ENCODE data around the gene PRKCB.

PRKCB gene

GRCh38 chr16:23947838-23948237 lies 112.1 kb downstream of the PRKCB start:
- Histone ChIP-seq H3K4me3 (ENCODE audit: severe bottlenecking) (no peak overlapping the region), H3K9me3 (ENCODE audit: severe bottlenecking) (no peaks in the 10 kb centered on the region), H3K27ac (ENCODE audit: poor library complexity, severe bottlenecking) (no peak overlapping the region), H3K27me3 (ENCODE audit: insufficient read depth, poor library complexity, severe bottlenecking) (no peaks in the 10 kb centered on the region), H3K4me1 (ENCODE audit: insufficient read depth, poor library complexity, severe bottlenecking) (no peaks in the 10 kb centered on the region), H3K36me3 (ENCODE audit: low read depth) (no peaks in the 10 kb centered on the region)
- no peak for TF ChIP-seq CTCF (IDR thresholded peaks at IDR 0.05; ENCODE audit: poor library complexity, severe bottlenecking)
- ATAC-seq (ENCODE audit: low read depth) (no peak), DNase-seq (ENCODE audit: low spot score) (no peak)

GRCh38 chr16:23948949-23949411 lies 113.2 kb downstream of the PRKCB start:
- no peak overlapping the region for H3K27ac ChIP-seq (ENCODE audit: poor library complexity, severe bottlenecking)
- no peaks in the 10 kb centered on the region for H3K4me1 ChIP-seq (ENCODE audit: insufficient read depth, poor library complexity, severe bottlenecking)
- H3K27me3 ChIP-seq (ENCODE audit: insufficient read depth, poor library complexity, severe bottlenecking): no peaks in the 10 kb centered on the region
- no peak overlapping the region for H3K4me3 ChIP-seq (ENCODE audit: severe bottlenecking)
- no peak for TF ChIP-seq CTCF (IDR thresholded peaks at IDR 0.05; ENCODE audit: poor library complexity, severe bottlenecking)
- DNase-seq (ENCODE audit: low spot score): no peak
- ATAC-seq (ENCODE audit: low read depth): no peak
- H3K36me3 ChIP-seq (ENCODE audit: low read depth): no peaks in the 10 kb centered on the region
- no peaks in the 10 kb centered on the region for H3K9me3 ChIP-seq (ENCODE audit: severe bottlenecking)

- Histone ChIP-seq H3K4me3 (ENCODE audit: severe bottlenecking) (no peak overlapping the region), H3K9me3 (ENCODE audit: severe bottlenecking) (no peaks in the 10 kb centered on the region), H3K27ac (ENCODE audit: poor library complexity, severe bottlenecking) (no peak overlapping the region), H3K36me3 (ENCODE audit: low read depth) (no peaks in the 10 kb centered on the region), H3K4me1 (ENCODE audit: insufficient read depth, poor library complexity, severe bottlenecking) (no peaks in the 10 kb centered on the region), H3K27me3 (ENCODE audit: insufficient read depth, poor library complexity, severe bottlenecking) (no peaks in the 10 kb centered on the region)
- TF ChIP-seq CTCF (IDR thresholded peaks at IDR 0.05; ENCODE audit: poor library complexity, severe bottlenecking): no peak
- no peak for DNase-seq (ENCODE audit: low spot score)
- no peak for ATAC-seq (ENCODE audit: low read depth)
Observed at GRCh38 chr16:23949630-23950290, 114.0 kb downstream of the PRKCB start.

- no peaks in the 10 kb centered on the region for H3K27me3 ChIP-seq (ENCODE audit: insufficient read depth, poor library complexity, severe bottlenecking)
Observed at GRCh38 chr16:23950291-23950894, 114.6 kb downstream of the PRKCB start.

More at GRCh38 chr16:23950291-23950894, 114.6 kb downstream of the PRKCB start:
- TF ChIP-seq CTCF (IDR thresholded peaks at IDR 0.05; ENCODE audit: poor library complexity, severe bottlenecking): no peak
- ATAC-seq (ENCODE audit: low read depth): no peak
- H3K4me3 ChIP-seq (ENCODE audit: severe bottlenecking): no peak overlapping the region
- H3K9me3 ChIP-seq (ENCODE audit: severe bottlenecking): no peaks in the 10 kb centered on the region
- no peaks in the 10 kb centered on the region for H3K4me1 ChIP-seq (ENCODE audit: insufficient read depth, poor library complexity, severe bottlenecking)
- H3K36me3 ChIP-seq (ENCODE audit: low read depth): no peaks in the 10 kb centered on the region
- H3K27ac ChIP-seq (ENCODE audit: poor library complexity, severe bottlenecking): no peak overlapping the region
- DNase-seq (ENCODE audit: low spot score): no peak

Data from RWPE2 (cell line).